ENCODE results near the gene CCS. TPM values are rescaled to one million over a fixed set of nuclear protein-coding genes. Genes with fewer than 3 reads are reported as not detected.

The CCS gene
- total RNA-seq, 1 donor from 2014 or later: 58.0 TPM

DNA sequence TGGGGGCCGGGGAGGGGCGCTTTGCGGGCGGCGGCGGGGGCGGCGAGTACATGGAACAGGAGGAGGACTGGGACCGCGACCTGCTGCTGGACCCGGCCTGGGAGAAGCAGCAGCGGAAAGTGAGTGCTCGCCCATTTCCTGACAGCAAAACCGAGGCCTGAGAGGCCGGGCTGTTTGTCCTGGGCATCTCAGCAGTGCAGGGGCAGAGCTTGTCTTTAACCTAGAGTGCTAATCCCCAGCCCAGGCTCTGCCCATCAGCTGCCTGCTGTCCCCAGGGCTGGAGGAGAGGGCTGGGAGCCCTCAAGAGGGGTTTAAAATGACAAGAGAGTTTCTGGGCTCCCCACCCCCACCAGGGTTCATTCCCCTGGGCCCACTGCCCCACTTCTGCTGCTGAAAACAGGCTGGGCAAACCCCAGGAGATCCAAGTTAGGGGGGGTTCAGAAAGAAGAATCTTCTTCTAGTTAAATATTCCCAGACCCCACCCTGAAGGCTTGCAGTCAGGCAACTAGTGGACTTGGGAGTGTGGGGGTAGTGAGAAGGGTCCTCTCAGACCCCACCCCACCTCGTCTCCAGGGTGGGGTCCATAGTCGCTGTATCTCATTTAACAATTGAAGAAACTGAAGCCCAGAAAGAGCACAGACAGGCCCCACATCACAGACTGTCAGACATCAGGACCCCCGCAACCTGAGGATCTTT lies 45.9 kb upstream of the CCS start:
- no peak for DNase-seq (ENCODE audit: extremely low spot score, unreplicated experiment)
- TF ChIP-seq, protein P1, sequence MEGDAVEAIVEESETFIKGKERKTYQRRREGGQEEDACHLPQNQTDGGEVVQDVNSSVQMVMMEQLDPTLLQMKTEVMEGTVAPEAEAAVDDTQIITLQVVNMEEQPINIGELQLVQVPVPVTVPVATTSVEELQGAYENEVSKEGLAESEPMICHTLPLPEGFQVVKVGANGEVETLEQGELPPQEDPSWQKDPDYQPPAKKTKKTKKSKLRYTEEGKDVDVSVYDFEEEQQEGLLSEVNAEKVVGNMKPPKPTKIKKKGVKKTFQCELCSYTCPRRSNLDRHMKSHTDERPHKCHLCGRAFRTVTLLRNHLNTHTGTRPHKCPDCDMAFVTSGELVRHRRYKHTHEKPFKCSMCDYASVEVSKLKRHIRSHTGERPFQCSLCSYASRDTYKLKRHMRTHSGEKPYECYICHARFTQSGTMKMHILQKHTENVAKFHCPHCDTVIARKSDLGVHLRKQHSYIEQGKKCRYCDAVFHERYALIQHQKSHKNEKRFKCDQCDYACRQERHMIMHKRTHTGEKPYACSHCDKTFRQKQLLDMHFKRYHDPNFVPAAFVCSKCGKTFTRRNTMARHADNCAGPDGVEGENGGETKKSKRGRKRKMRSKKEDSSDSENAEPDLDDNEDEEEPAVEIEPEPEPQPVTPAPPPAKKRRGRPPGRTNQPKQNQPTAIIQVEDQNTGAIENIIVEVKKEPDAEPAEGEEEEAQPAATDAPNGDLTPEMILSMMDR (conservative IDR thresholded peaks at IDR 0.05): no peak
- Mint-ChIP-seq H3K27me3 (peaks cover 9% of the 10 kb centered on the region), H3K36me3 (peaks cover 3% of the 10 kb centered on the region), H3K4me1 (ENCODE audit: unreplicated experiment) (peaks cover 36% of the 10 kb centered on the region), H3K4me3 (peak overlapping the region; percentile 87), H3K9me3 (no peaks in the 10 kb centered on the region), H3K27ac (no peak overlapping the region)

DNA sequence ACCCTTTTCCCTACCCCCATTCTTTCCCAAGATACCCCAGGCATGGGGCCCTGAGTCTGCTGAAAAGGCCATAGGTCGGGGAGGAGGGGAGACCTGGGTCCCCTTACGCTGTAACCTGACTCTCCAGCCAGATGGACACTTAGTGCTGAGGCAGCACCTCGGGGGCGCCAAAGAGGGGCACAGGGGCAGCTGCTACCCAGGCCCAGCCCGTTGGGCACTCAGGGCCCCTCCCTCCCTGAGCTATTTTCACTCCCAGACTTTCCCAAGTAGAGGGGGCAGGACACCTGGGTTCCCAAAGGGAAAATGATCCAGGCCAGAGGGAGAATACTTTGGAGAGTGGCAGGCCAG lies 45.3 kb upstream of the CCS start:
- Mint-ChIP-seq H3K4me3 (no peak overlapping the region), H3K36me3 (peaks cover under 1% of the 10 kb centered on the region), H3K27me3 (peaks cover 9% of the 10 kb centered on the region), H3K27ac (no peak overlapping the region), H3K4me1 (ENCODE audit: unreplicated experiment) (peaks cover 36% of the 10 kb centered on the region), H3K9me3 (no peaks in the 10 kb centered on the region)
- DNase-seq (ENCODE audit: extremely low spot score, unreplicated experiment): no peak
- TF ChIP-seq, protein P1 (conservative IDR thresholded peaks at IDR 0.05): no peak

DNA sequence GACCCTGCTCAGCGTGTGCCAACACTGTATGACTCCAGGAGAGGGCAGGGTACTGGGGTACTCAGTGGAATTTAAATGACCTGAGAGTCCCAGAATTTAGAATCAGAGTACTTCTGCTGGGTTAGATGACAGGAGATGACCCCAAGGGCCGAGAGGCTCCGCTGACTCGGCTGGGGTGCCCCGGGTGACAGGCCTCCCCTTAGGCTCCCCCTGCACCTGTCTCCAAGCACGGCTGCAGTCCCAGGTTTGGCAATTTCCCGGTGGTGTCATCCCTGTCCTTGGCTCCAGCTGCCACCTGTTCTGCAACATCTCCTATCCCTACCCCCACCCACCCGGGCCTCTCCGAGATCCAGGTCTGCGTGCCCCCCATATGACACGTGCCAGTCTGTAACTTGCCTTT lies 44.9 kb upstream of the CCS start:
- Mint-ChIP-seq H3K4me3 (peak overlapping the region; percentile 55), H3K36me3 (no peaks in the 10 kb centered on the region), H3K27ac (peak overlapping the region; percentile 17), H3K4me1 (ENCODE audit: unreplicated experiment) (peaks cover 35% of the 10 kb centered on the region), H3K9me3 (no peaks in the 10 kb centered on the region), H3K27me3 (peaks cover 9% of the 10 kb centered on the region)
- TF ChIP-seq, protein P1 (conservative IDR thresholded peaks at IDR 0.05): no peak
- DNase-seq (ENCODE audit: extremely low spot score, unreplicated experiment): no peak

DNA sequence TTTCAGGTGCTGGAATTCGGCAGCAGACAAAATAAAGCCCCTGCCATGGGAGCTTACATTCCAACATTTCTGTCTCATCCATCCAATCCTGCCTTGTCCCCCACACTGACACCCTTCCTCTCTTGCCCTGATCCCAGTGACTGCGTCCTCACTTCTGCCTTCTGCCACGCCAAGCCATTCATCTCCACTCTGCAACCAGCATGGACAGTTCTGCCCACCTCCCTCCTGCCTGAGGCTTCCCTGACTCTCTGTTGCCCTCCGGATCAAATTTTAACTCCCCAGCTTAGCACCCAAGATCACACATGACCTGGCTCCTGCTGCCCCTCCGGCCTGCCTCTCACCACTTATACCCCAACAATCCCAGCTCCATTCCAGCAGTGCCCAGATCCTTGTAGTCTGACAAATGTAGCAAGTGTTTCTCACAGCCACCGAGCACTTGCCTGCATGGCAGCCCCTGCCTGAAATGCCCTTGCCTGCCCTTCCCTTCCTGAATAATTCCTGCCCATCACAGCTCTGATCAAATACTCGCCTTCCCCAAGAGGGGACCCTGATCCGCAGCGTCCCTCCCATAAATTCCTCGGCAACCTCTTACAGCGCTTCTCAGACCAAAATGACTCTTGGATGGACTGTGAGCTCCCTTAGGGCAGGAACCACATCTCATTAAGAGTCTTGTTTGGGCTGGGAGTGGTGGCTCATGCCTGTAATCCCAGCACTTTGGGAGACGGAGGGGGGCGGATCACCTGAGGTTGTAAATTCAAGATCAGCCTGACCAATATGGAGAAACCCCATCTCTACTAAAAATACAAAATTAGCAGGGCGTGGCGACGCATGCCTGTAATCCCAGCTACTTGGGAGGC lies 44.0 kb upstream of the CCS start:
- Mint-ChIP-seq H3K27me3 (peaks cover 9% of the 10 kb centered on the region), H3K27ac (peak overlapping the region; percentile 17), H3K36me3 (no peaks in the 10 kb centered on the region), H3K9me3 (no peaks in the 10 kb centered on the region), H3K4me3 (peak overlapping the region; percentile 55), H3K4me1 (ENCODE audit: unreplicated experiment) (peaks cover 29% of the 10 kb centered on the region)
- DNase-seq (ENCODE audit: extremely low spot score, unreplicated experiment): no peak
- TF ChIP-seq, protein P1 (conservative IDR thresholded peaks at IDR 0.05): no peak

DNA sequence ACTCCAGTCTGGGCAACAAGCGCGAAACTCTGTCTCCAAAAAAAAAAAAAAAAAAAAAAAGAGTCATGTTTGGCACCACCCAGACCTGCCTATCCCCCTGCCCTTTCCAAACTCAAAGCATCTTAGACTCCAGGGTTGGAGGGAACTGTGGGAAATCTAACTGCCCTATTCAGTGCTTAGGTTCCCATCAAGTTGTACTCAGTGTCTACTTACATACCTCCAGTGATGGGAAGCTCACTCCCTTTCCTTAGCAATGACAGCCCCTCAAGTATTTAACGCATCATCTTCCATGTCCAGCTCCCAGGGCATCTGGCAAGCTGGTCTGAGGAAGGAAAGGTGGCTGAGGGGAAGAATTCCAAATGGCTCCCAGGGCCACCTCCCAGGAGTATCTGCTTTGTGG lies 43.3 kb upstream of the CCS start:
- Mint-ChIP-seq H3K27ac (no peak overlapping the region), H3K27me3 (peaks cover 9% of the 10 kb centered on the region), H3K4me1 (ENCODE audit: unreplicated experiment) (peaks cover 25% of the 10 kb centered on the region), H3K4me3 (no peak overlapping the region), H3K36me3 (no peaks in the 10 kb centered on the region), H3K9me3 (no peaks in the 10 kb centered on the region)
- DNase-seq (ENCODE audit: extremely low spot score, unreplicated experiment): no peak
- TF ChIP-seq, protein P1 (conservative IDR thresholded peaks at IDR 0.05): no peak

All from type B pancreatic cell (in vitro differentiated cells).